Mesenchymal stem cell (in vitro differentiated cells and primary cell): ENCODE data around the gene VTI1A.

Source experiments
- DNase-seq: peaks from one replicate; pipeline ENCODE4 v3.0.0-alpha.2; 2013
- H2AFZ ChIP-seq: one replicate; pipeline ENCODE4 v1.6.1; 2013; ENCODE audit warnings: low read depth, mild to moderate bottlenecking, control low read depth, inconsistent platforms, low read length, moderate library complexity
- H2AK5ac ChIP-seq: 2 replicates; pipeline ENCODE4 v1.6.1; 2013; ENCODE audit warnings: low read length, moderate library complexity, mild to moderate bottlenecking, inconsistent platforms; ENCODE audit not compliant: severe bottlenecking
- H2BK120ac ChIP-seq: one replicate; pipeline ENCODE4 v1.6.1; 2013; ENCODE audit warnings: low read depth, mild to moderate bottlenecking, inconsistent platforms, low read length, moderate library complexity
- H2BK12ac ChIP-seq, 2 experiments: one replicate each; pipeline ENCODE4 v1.6.1; 2013; ENCODE audit warnings: inconsistent platforms in 2 of 2, low read length in 2 of 2, mild to moderate bottlenecking in 2 of 2, moderate library complexity in 2 of 2, control low read depth in 1 of 2
- H2BK15ac ChIP-seq: one replicate; pipeline ENCODE4 v1.6.1; 2013; ENCODE audit warnings: mild to moderate bottlenecking, low read depth, inconsistent platforms; ENCODE audit not compliant: poor library complexity, severe bottlenecking
- H2BK5ac ChIP-seq: 2 replicates; pipeline ENCODE4 v1.6.1; 2013; ENCODE audit warnings: low read depth, mild to moderate bottlenecking, low read length, control low read depth, inconsistent platforms; ENCODE audit not compliant: poor library complexity, severe bottlenecking
- H3K14ac ChIP-seq, 2 experiments: one replicate each; pipeline ENCODE4 v1.6.1; 2013; ENCODE audit warnings: inconsistent platforms in 2 of 2, low read length in 2 of 2, control low read depth in 1 of 2, mild to moderate bottlenecking in 1 of 2, moderate library complexity in 1 of 2
- H3K18ac ChIP-seq, 2 experiments: one replicate each; pipeline ENCODE4 v1.6.1; 2013; ENCODE audit warnings: inconsistent platforms in 2 of 2, low read length in 2 of 2, control low read depth in 1 of 2, low read depth in 1 of 2, mild to moderate bottlenecking in 1 of 2
- H3K23ac ChIP-seq, 2 experiments: one replicate each; pipeline ENCODE4 v1.6.1; 2013; ENCODE audit warnings: inconsistent platforms in 2 of 2, low read length in 2 of 2, mild to moderate bottlenecking in 2 of 2, moderate library complexity in 2 of 2, control low read depth in 1 of 2
- H3K27ac ChIP-seq: 2 replicates; pipeline ENCODE4 v1.5.1; 2013; ENCODE audit warnings: mild to moderate bottlenecking, moderate library complexity, low read length, control low read depth, inconsistent platforms; ENCODE audit not compliant: poor library complexity, severe bottlenecking
- H3K27me3 ChIP-seq, 2 experiments: 2 replicates each; pipeline versions ENCODE4 v1.6.1 to v1.7.0; 2013; ENCODE audit warnings: low read length in 2 of 2, mild to moderate bottlenecking in 2 of 2, moderate library complexity in 2 of 2, control low read depth in 1 of 2, inconsistent platforms in 1 of 2; ENCODE audit not compliant: control insufficient read depth in 1 of 2, insufficient read depth in 1 of 2
- H3K36me3 ChIP-seq, 2 experiments: 2 replicates each; pipeline versions ENCODE4 v1.6.1 to v1.7.0; 2013; ENCODE audit warnings: low read length in 2 of 2, control low read depth in 1 of 2, inconsistent platforms in 1 of 2, low read depth in 1 of 2, mild to moderate bottlenecking in 1 of 2; ENCODE audit not compliant: insufficient read depth in 2 of 2, control insufficient read depth in 1 of 2
- H3K4ac ChIP-seq, 2 experiments: one replicate each; pipeline ENCODE4 v1.6.1; 2013; ENCODE audit warnings: inconsistent platforms in 2 of 2, low read length in 2 of 2, mild to moderate bottlenecking in 2 of 2, moderate library complexity in 2 of 2, control low read depth in 1 of 2, low read depth in 1 of 2
- H3K4me1 ChIP-seq: 2 replicates; pipeline ENCODE4 v1.6.1; 2013; ENCODE audit warnings: low read depth, low read length, control low read depth; ENCODE audit not compliant: control insufficient read depth, insufficient read depth
- H3K4me2 ChIP-seq: 2 replicates; pipeline ENCODE4 v1.6.1; 2013; ENCODE audit warnings: low read length, mild to moderate bottlenecking, inconsistent platforms; ENCODE audit not compliant: poor library complexity, severe bottlenecking
- H3K4me3 ChIP-seq, 2 experiments: 2 replicates each; pipeline versions ENCODE4 v1.5.1 to v1.7.0; 2013; ENCODE audit warnings: low read length in 2 of 2, mild to moderate bottlenecking in 2 of 2, control low read depth in 1 of 2, low read depth in 1 of 2; ENCODE audit not compliant: insufficient read depth in 1 of 2
- H3K79me1 ChIP-seq: replicated peaks from 2 replicates; pipeline ENCODE4 v1.6.1; 2013; ENCODE audit warnings: mild to moderate bottlenecking, control low read depth, low read length, inconsistent platforms; ENCODE audit not compliant: poor library complexity, severe bottlenecking
- H3K9ac ChIP-seq: 2 replicates; pipeline ENCODE4 v1.7.0; 2013; ENCODE audit warnings: mild to moderate bottlenecking, low read length, moderate library complexity
- H3K9me3 ChIP-seq: 2 replicates; pipeline ENCODE4 v1.7.0; 2013; ENCODE audit warnings: mild to moderate bottlenecking, low read length; ENCODE audit not compliant: control insufficient read depth
- H4K8ac ChIP-seq: one replicate; pipeline ENCODE4 v1.6.1; 2013; ENCODE audit warnings: inconsistent platforms, mild to moderate bottlenecking, low read length, moderate library complexity
- H4K91ac ChIP-seq: one replicate; pipeline ENCODE4 v1.6.1; 2013; ENCODE audit warnings: mild to moderate bottlenecking, low read length, inconsistent platforms
- WGBS: methylation state at CpG from one replicate; pipeline ENCODE4 v1.1.7; 2013; ENCODE audit warnings: mixed read lengths; 5-methylcytosine and 5-hydroxymethylcytosine counted together

Gene VTI1A

GRCh38 chr10:112666094-112666493 lies 219.1 kb downstream of the VTI1A start:
- Histone ChIP-seq H3K4me1 (no peaks in the 10 kb centered on the region), H3K27me3 (no peaks in the 10 kb centered on the region), H3K36me3 (peaks cover 0 to 22% of the 10 kb centered on the region in 2 experiments), H3K18ac (no peak overlapping the region), H2BK5ac (no peak overlapping the region), H3K14ac (no peak overlapping the region), H2BK12ac (no peak overlapping the region), H3K4ac (no peak overlapping the region), H3K9ac (no peak overlapping the region), H2AK5ac (no peak overlapping the region), H2BK120ac (no peak overlapping the region), H3K4me2 (no peak overlapping the region), H2BK15ac (no peak overlapping the region), H3K79me1 (peaks cover 1% of the 10 kb centered on the region), H4K91ac (no peak overlapping the region), H3K23ac (no peak overlapping the region), H3K4me3 (no peak overlapping the region), H3K9me3 (no peaks in the 10 kb centered on the region), H3K27ac (peak overlapping the region; percentile 4), H2AFZ (no peak overlapping the region), H4K8ac (no peak overlapping the region)
- DNase-seq, result no peak

- Histone ChIP-seq H2BK15ac (no peak overlapping the region), H3K36me3 (peaks cover 0 to 22% of the 10 kb centered on the region in 2 experiments), H3K9me3 (no peaks in the 10 kb centered on the region), H2BK120ac (no peak overlapping the region), H4K8ac (no peak overlapping the region), H3K4me1 (peaks cover 5% of the 10 kb centered on the region), H4K91ac (no peak overlapping the region), H3K4me3 (no peak overlapping the region), H3K9ac (no peak overlapping the region), H3K27ac (no peak overlapping the region), H2AFZ (no peak overlapping the region), H3K27me3 (no peaks in the 10 kb centered on the region), H3K4ac (no peak overlapping the region), H2BK12ac (no peak overlapping the region), H3K18ac (no peak overlapping the region), H3K14ac (no peak overlapping the region), H3K79me1 (peaks cover 1% of the 10 kb centered on the region), H2BK5ac (no peak overlapping the region), H2AK5ac (no peak overlapping the region), H3K4me2 (no peak overlapping the region), H3K23ac (no peak overlapping the region)
- 100% methylated on average over 1 of the region's 4 CpGs for WGBS
- no peak for DNase-seq
Measured at GRCh38 chr10:112669989-112670388, 223.0 kb downstream of the VTI1A start.

- Histone ChIP-seq H3K79me1 (peaks cover 1% of the 10 kb centered on the region), H3K36me3 (peaks cover 0 to 22% of the 10 kb centered on the region in 2 experiments), H3K23ac (no peak overlapping the region), H2AK5ac (no peak overlapping the region), H2BK120ac (no peak overlapping the region), H2BK12ac (no peak overlapping the region), H3K27me3 (no peaks in the 10 kb centered on the region), H3K18ac (no peak overlapping the region), H2AFZ (no peak overlapping the region), H3K9me3 (no peaks in the 10 kb centered on the region), H3K4me1 (peaks cover 5% of the 10 kb centered on the region), H3K4me3 (no peak overlapping the region), H3K4ac (no peak overlapping the region), H2BK15ac (no peak overlapping the region), H4K8ac (no peak overlapping the region), H3K14ac (no peak overlapping the region), H2BK5ac (no peak overlapping the region), H3K9ac (no peak overlapping the region), H3K4me2 (no peak overlapping the region), H4K91ac (no peak overlapping the region), H3K27ac (no peak overlapping the region)
- 93% methylated on average over 2 of the region's 4 CpGs for WGBS
- no peak for DNase-seq
Measured at GRCh38 chr10:112671743-112672142, 224.7 kb downstream of the VTI1A start.

- H4K91ac ChIP-seq, result no peak overlapping the region
- no peak overlapping the region for H2BK5ac ChIP-seq
- H3K79me1 ChIP-seq, result peaks cover 1% of the 10 kb centered on the region
- H3K4me2 ChIP-seq, result no peak overlapping the region
- H2BK12ac ChIP-seq, result no peak overlapping the region
- H2BK15ac ChIP-seq, result no peak overlapping the region
- H3K14ac ChIP-seq, result no peak overlapping the region
- no peak overlapping the region for H3K4ac ChIP-seq
- peaks cover 3 to 22% of the 10 kb centered on the region in 2 experiments for H3K36me3 ChIP-seq
- no peaks in the 10 kb centered on the region for H3K9me3 ChIP-seq
- H3K27me3 ChIP-seq, result no peaks in the 10 kb centered on the region
- WGBS, result 92% methylated on average over 3 of the region's 5 CpGs
- H2BK120ac ChIP-seq, result no peak overlapping the region
- peaks cover 7% of the 10 kb centered on the region for H3K4me1 ChIP-seq
- no peak overlapping the region for H3K9ac ChIP-seq
- H4K8ac ChIP-seq, result no peak overlapping the region
- H2AFZ ChIP-seq, result no peak overlapping the region
- no peak overlapping the region for H3K18ac ChIP-seq
- H2AK5ac ChIP-seq, result no peak overlapping the region
- H3K23ac ChIP-seq, result no peak overlapping the region
- peak overlapping the region; percentile 57 for H3K27ac ChIP-seq
- no peak overlapping the region for H3K4me3 ChIP-seq
- no peak for DNase-seq
Measured at GRCh38 chr10:112672706-112673105, 225.7 kb downstream of the VTI1A start.
